Tongue (tissue), 2 donors: ENCODE results near the gene MANEAL. TPM values are rescaled to one million over a fixed set of nuclear protein-coding genes. Genes with fewer than 3 reads are reported as not detected.

Source experiments
- DNase-seq: peaks from one replicate; pipeline ENCODE4 v3.0.0-alpha.2; 2015
- total RNA-seq: library from RNA; depleted of rRNA; stranded (reverse); fragments of >200 nt; gene quantifications from one replicate; pipeline ENCODE4 v1.2.3, GENCODE V29; 2014

MANEAL gene
- total RNA-seq, 1 donor from 2014 or later: 4.6 TPM

GRCh38 chr1:37782491-37782890 is 11.2 kb upstream of the MANEAL start:
- DNase-seq: no peak

- DNase-seq: no peak
Measured at GRCh38 chr1:37792943-37793686, 532 bp upstream of the MANEAL start.

GRCh38 chr1:37794372-37795339 is 1.0 kb downstream of the MANEAL start:
- DNase-seq: no peak

- DNase-seq: peak; percentile 78
Measured at GRCh38 chr1:37795340-37796125, 1.9 kb downstream of the MANEAL start.

- no peak for DNase-seq
Measured at GRCh38 chr1:37797750-37798345, 4.2 kb downstream of the MANEAL start.

- DNase-seq: no peak
Measured at GRCh38 chr1:37802439-37802838, 8.8 kb downstream of the MANEAL start.

GRCh38 chr1:37807220-37807554 is 13.5 kb downstream of the MANEAL start:
- DNase-seq: no peak

- peak; percentile 97 for DNase-seq
Measured at GRCh38 chr1:37807555-37808368, 14.1 kb downstream of the MANEAL start, which contains the start of the genes C1orf122 and YRDC. Gene C1orf122 (plus strand): TSS chr1:37807790. CDS start chr1:37808405, 615 bp downstream. Gene YRDC (minus strand): TSS chr1:37808208. CDS start chr1:37808180, 28 bp downstream.

- DNase-seq: peak; percentile 88
Measured at GRCh38 chr1:37808369-37809319, 15.0 kb downstream of the MANEAL start.

- no peak for DNase-seq
Measured at GRCh38 chr1:37809942-37810341, 16.3 kb downstream of the MANEAL start.

GRCh38 chr1:37811027-37811655 is 17.5 kb downstream of the MANEAL start:
- peak; percentile 81 for DNase-seq

GRCh38 chr1:37813529-37814145 is 20.0 kb downstream of the MANEAL start:
- DNase-seq: no peak

GRCh38 chr1:37814252-37814651 is 20.6 kb downstream of the MANEAL start:
- DNase-seq: no peak

GRCh38 chr1:37817481-37817880 is 23.8 kb downstream of the MANEAL start:
- no peak for DNase-seq

GRCh38 chr1:37821481-37821880 is 27.8 kb downstream of the MANEAL start:
- DNase-seq: no peak

GRCh38 chr1:37822906-37823815 is 29.5 kb downstream of the MANEAL start:
- no peak for DNase-seq

GRCh38 chr1:37824001-37824400 is 30.4 kb downstream of the MANEAL start:
- no peak for DNase-seq

GRCh38 chr1:37825506-37825905 is 31.9 kb downstream of the MANEAL start:
- no peak for DNase-seq
